DOHH2 (cell line): ENCODE data around the gene CNR1.

Experiments
- H3F3A ChIP-seq: fragments of 200-600 bp; sonication (generic), shearing (Covaris generic); 2 replicates; pipeline ENCODE4 v1.6.0; 2016; ENCODE audit warnings: antibody characterized with exemption, mild to moderate bottlenecking; ENCODE audit not compliant: control insufficient read depth, insufficient read depth
- H3K27ac ChIP-seq: fragments of 200-600 bp; sonication (generic); 2 replicates; pipeline ENCODE4 v1.5.1; 2014; ENCODE audit warnings: low read depth, mild to moderate bottlenecking, low read length, moderate library complexity
- H3K27me3 ChIP-seq: fragments of 200-600 bp; sonication (generic); 2 replicates; pipeline ENCODE4 v1.6.1; 2014; ENCODE audit warnings: mild to moderate bottlenecking, low read length, mixed read lengths; ENCODE audit not compliant: control insufficient read depth
- H3K36me3 ChIP-seq: fragments of 200-600 bp; sonication (generic); 2 replicates; pipeline ENCODE4 v1.6.1; 2014; ENCODE audit warnings: mild to moderate bottlenecking, low read length, moderate library complexity, mixed read lengths; ENCODE audit not compliant: control insufficient read depth
- H3K4me1 ChIP-seq: fragments of 200-600 bp; sonication (generic); 2 replicates; pipeline ENCODE4 v1.6.1; 2014; ENCODE audit warnings: mild to moderate bottlenecking, low read length, mixed read lengths; ENCODE audit not compliant: control insufficient read depth
- H3K4me2 ChIP-seq: fragments of 200-600 bp; sonication (generic); 2 replicates; pipeline ENCODE4 v1.6.0; 2014; ENCODE audit warnings: mild to moderate bottlenecking, low read length, moderate library complexity
- H3K4me3 ChIP-seq: fragments of 200-600 bp; sonication (generic); 2 replicates; pipeline ENCODE4 v1.5.1; 2014; ENCODE audit warnings: mild to moderate bottlenecking, low read length, mixed read lengths
- H3K79me2 ChIP-seq: fragments of 200-600 bp; sonication (generic); 2 replicates; pipeline ENCODE4 v1.6.1; 2014; ENCODE audit warnings: mild to moderate bottlenecking, low read length, mixed read lengths; ENCODE audit not compliant: control insufficient read depth
- H3K9me2 ChIP-seq: fragments of 200-600 bp; sonication (generic); replicated peaks from 2 replicates; pipeline ENCODE4 v1.6.1; 2014; ENCODE audit warnings: mild to moderate bottlenecking, low read length, mixed read lengths; ENCODE audit not compliant: control insufficient read depth
- H3K9me3 ChIP-seq: fragments of 200-600 bp; sonication (generic); 2 replicates; pipeline ENCODE4 v1.6.1; 2014; ENCODE audit warnings: antibody characterized with exemption, low read length, mixed read lengths; ENCODE audit not compliant: control insufficient read depth, insufficient read depth
- H4K20me1 ChIP-seq: fragments of 200-600 bp; sonication (generic); 2 replicates; pipeline ENCODE4 v1.6.0; 2014; ENCODE audit warnings: low read depth, mild to moderate bottlenecking, antibody characterized with exemption, low read length, moderate library complexity; ENCODE audit not compliant: control insufficient read depth, insufficient read depth
- EZH2phosphoT487 ChIP-seq: fragments of 200-600 bp; sonication (generic); IDR thresholded peaks from 2 replicates; pipeline ENCODE4 v1.6.1; 2017; ENCODE audit warnings: borderline replicate concordance, mild to moderate bottlenecking, antibody characterized with exemption, low read length, moderate library complexity, mixed read lengths
- TF ChIP-seq, protein P1 (sequence below): fragments of 200-600 bp; sonication (generic); IDR thresholded peaks from one replicate; pipeline ENCODE4 v1.5.1; 2014; ENCODE audit warnings: antibody characterized with exemption, mild to moderate bottlenecking, low read depth, low read length; ENCODE audit not compliant: poor library complexity, severe bottlenecking

CNR1 gene

DNA sequence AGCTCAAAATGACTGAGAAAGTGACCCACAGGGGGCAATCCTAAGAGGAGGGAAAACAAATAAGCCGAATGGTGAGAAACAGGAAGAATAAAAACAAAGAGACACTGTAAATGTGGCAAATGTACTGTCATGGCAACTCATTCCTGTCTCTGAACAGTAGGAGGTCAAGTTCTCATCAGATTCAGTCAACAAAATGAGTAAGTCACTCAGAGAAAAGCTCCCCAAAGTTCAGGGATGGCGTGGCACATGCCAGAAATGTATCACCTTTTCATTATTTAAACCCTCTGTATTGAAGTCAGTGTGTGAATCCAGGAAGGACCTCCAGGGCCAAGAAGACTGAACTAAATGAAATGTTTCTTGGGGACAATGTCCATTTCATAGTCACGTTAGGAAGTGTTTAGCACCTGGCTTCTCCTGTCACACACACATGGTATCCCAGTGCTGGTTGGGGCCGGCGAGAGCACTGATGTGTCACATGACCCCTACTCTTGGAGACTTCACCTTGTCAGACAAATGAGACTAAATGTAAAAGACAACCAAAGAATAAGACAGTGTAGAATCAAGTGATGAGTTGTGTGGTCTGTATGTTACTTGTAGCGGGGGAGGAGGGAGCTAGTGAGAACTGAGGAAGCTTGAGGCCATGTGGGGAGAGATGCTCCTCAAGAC lies 20.7 kb downstream of the CNR1 start:
- peak overlapping the region; percentile 96 for H3K27ac ChIP-seq
- no peak for TF ChIP-seq EZH2phosphoT487
- TF ChIP-seq, protein P1, sequence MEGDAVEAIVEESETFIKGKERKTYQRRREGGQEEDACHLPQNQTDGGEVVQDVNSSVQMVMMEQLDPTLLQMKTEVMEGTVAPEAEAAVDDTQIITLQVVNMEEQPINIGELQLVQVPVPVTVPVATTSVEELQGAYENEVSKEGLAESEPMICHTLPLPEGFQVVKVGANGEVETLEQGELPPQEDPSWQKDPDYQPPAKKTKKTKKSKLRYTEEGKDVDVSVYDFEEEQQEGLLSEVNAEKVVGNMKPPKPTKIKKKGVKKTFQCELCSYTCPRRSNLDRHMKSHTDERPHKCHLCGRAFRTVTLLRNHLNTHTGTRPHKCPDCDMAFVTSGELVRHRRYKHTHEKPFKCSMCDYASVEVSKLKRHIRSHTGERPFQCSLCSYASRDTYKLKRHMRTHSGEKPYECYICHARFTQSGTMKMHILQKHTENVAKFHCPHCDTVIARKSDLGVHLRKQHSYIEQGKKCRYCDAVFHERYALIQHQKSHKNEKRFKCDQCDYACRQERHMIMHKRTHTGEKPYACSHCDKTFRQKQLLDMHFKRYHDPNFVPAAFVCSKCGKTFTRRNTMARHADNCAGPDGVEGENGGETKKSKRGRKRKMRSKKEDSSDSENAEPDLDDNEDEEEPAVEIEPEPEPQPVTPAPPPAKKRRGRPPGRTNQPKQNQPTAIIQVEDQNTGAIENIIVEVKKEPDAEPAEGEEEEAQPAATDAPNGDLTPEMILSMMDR, result no peak
- peak overlapping the region; percentile 63; the same call in 1 of the 2 replicates for H3K4me3 ChIP-seq
- peaks cover 81% of the 10 kb centered on the region for H3K79me2 ChIP-seq
- peak overlapping the region; percentile 91 for H3K4me2 ChIP-seq
- no peaks in the 10 kb centered on the region for H3K9me3 ChIP-seq
- H3K36me3 ChIP-seq, result peaks cover 84% of the 10 kb centered on the region
- H3F3A ChIP-seq, result peaks cover 36% of the 10 kb centered on the region
- no peaks in the 10 kb centered on the region for H3K9me2 ChIP-seq
- no peaks in the 10 kb centered on the region for H3K27me3 ChIP-seq
- peaks cover 95% of the 10 kb centered on the region for H3K4me1 ChIP-seq
- no peaks in the 10 kb centered on the region for H4K20me1 ChIP-seq

GRCh38 chr6:88144637-88145297 lies 21.4 kb downstream of the CNR1 start:
- peaks cover 81% of the 10 kb centered on the region for H3K79me2 ChIP-seq
- no peaks in the 10 kb centered on the region for H3K9me3 ChIP-seq
- H3K27me3 ChIP-seq, result no peaks in the 10 kb centered on the region
- no peaks in the 10 kb centered on the region for H4K20me1 ChIP-seq
- no peaks in the 10 kb centered on the region for H3K9me2 ChIP-seq
- H3K4me1 ChIP-seq, result peaks cover 95% of the 10 kb centered on the region
- peaks cover 84% of the 10 kb centered on the region for H3K36me3 ChIP-seq
- peak overlapping the region; percentile 96 for H3K27ac ChIP-seq
- TF ChIP-seq, protein P1, result no peak
- no peak for TF ChIP-seq EZH2phosphoT487
- peak overlapping the region; percentile 63 for H3K4me3 ChIP-seq
- H3F3A ChIP-seq, result peaks cover 33% of the 10 kb centered on the region
- H3K4me2 ChIP-seq, result peak overlapping the region; percentile 91

DNA sequence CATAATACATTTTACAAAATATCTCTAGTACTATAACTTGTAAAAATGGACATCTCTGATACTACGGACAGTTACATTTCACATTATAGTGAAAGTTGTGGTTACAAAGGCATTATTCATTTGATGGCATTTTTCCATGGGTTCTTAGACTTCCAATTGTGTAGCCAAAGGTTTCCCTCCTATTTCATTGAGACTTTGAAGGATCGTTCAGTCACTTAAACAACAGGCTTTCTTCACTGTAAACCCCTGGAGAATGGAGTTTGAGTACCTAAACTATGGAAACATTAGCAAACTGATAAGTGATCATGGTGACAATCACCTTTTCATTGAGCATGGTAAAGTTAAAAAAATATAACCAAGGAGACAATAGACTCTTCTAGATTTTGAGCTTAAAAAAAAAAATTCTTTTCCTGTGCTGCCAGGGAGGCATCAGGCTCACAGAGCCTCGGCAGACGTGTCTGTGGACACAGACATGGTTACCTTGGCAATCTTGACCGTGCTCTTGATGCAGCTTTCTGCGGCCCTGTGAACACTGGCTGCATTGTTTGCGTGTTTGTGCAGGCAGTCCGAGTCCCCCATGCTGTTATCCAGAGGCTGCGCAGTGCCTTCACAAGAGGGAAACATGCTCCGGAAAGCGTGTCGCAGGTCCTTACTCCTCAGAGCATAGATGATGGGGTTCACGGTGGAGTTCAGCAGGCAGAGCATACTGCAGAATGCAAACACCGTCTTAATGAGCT lies 22.6 kb downstream of the CNR1 start:
- Histone ChIP-seq H3K9me2 (no peaks in the 10 kb centered on the region), H3K27me3 (no peaks in the 10 kb centered on the region), H4K20me1 (no peaks in the 10 kb centered on the region), H3K79me2 (peaks cover 71% of the 10 kb centered on the region), H3K36me3 (peaks cover 76% of the 10 kb centered on the region), H3K9me3 (no peaks in the 10 kb centered on the region), H3K4me3 (peak overlapping the region; percentile 63), H3K27ac (peak overlapping the region; percentile 96), H3K4me1 (peaks cover 90% of the 10 kb centered on the region), H3F3A (peaks cover 32% of the 10 kb centered on the region), H3K4me2 (peak overlapping the region; percentile 91)
- TF ChIP-seq, protein P1, result no peak
- TF ChIP-seq EZH2phosphoT487, result no peak
